HG02588 (cell line): ENCODE measurements around the gene IRAK1.
A peak's percentile ranks its signal among the peaks of the same experiment; 100 is the strongest.

Experiments used
- ATAC-seq: cut with Tn5 transposase; IDR thresholded peaks from one replicate; pipeline ENCODE4 v1.9.1; 2021; ENCODE audit warnings: mild to moderate bottlenecking, moderate library complexity; ENCODE audit not compliant: unreplicated experiment

Gene IRAK1

DNA sequence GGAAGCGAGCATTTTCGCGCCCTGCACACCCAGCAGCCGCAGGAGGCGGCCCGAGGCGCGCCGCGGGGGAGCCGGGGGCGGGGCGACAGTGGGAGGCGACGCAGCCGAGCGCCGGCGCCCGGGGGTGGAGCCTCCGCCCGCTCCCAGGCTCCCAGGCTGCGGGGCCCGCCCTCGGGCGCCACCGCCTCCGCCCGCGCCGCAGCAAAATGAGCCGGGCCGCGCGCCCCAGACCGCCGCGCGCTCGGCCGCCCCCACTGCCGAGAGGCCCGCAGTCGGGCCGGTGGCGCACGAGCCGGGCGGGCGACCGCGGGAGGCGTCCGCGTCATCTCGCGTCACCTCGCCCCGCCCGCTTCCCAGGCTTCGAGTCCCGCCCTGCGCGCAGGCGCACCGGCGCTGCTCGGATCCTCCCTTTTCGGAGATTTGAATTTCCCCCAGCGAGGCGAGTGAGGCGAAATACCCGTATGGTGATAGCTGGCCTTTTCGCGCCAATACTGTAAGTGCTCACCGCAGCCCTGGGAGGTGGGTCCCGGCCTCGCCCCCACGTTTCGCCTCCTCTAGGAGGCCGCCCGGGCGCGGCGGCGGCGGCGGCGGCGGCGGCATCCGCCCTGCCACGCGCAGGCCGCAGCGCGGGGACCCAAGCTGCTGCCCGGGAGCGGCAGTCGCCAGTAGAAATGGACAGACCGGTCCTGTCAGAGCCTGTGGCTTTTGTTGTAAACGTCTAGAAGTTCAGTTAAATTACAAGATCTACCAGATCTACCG is 47.2 kb downstream of the IRAK1 start, which contains the start of gene TMEM187:
Gene TMEM187 (plus strand): TSS at position 387 of the 759 bp plus-strand sequence. CDS start 9,309 bp downstream, outside the sequence.
- peak; percentile 49 for ATAC-seq

GRCh38 chrX:153971450-153972367 is 48.0 kb downstream of the IRAK1 start, which contains the start of gene HCFC1:
Gene HCFC1, minus strand, starts transcription at chrX:153971818. Its CDS starts 978 bp downstream, at chrX:153970840.
- ATAC-seq = peak; percentile 41

DNA sequence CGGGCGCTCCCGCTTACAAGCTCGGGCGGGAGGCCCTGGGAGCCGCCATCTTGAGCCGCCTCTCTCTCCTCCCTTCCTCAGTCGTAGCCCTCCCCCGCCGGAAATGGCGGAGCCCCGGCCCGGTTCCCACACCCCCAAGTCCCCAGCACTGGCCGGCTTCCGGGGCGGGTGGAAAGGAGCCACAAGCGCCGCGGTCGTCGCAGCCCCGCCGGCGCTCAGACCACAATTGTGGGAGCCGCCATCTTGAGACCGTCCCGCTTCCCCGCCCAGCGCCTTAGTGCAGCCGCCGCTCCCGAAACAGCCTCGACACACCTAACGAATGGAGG is 48.6 kb downstream of the IRAK1 start:
- peak; percentile 35 for ATAC-seq

DNA sequence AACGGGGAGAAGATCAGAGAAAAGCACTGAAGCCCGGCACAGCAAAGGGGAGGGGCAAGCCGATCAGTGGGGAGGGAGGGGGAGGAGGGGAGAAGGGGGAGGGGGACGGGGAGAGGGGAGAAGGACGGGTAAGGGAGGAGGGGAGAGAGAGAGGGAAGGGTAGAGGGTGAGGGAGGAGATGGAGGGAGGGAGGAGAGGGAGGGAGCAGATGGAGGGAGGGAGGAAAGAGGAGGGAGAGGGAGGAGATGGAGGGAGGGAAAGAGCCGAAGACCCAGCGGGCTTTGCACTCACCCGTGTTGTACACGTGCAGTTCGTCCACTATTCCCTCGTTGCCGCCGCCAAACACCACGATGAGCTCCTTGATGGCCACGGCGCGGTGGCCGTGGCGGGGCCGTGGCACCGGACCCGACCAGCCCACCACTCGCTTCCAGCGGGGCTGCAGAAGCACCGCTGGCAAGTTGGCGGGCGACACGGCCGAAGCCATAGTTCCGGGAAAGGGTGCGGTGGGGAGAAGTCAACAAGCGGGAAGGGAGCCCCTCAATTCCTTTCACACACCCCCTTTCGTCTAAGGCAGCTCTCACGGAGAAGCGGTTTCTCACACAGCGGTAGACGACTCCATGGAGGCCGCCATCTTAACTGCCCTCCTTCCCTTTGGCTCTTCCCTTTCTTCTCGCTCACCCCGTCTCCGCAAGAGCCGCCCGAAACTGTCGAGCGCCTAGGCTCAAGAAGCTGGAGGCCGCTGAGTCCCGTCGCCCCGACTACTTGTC is 49.2 kb downstream of the IRAK1 start:
- no peak for ATAC-seq

GRCh38 chrX:153969904-153970356 is 49.8 kb downstream of the IRAK1 start:
- ATAC-seq = no peak

DNA sequence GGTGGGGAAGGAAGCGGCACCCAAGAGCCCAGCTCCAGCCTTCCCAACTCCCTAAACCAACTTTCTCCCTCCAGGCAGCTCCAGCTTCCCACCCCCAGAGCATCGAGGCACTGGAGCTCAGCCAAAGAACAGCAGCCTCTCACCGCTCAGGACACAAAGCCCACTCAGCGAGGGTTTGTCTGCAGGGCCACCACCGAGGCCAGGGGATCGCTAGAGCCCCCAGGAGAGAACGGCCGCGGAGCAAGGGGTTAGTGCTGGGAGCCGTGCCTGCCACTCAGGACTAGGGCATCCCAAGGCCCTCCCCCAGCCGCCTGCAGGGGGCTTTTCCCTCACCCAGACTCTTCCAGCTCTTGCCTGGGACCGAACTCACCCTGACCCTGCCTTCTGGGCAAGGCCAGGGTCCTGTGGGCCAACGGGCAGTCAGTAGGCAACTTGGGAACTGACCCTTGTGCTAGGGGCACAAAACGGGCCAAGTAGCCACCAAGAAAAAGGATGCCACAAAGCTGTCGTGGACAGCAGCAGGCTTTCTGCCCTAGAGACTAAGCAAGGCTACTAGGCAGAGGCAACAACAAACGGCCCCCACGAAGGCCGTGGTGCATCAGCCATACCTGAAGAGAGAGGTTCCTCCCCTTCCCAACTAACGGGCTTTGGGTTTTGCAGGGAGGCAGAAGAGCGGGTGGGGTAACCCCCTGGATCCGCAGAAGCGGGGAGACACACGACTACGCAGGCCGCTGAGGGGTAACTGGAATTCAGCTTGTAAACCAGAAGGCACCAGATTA is 50.4 kb downstream of the IRAK1 start:
- no peak for ATAC-seq

- no peak for ATAC-seq
These were observed 51.0 kb downstream of the IRAK1 start for GRCh38 chrX:153968754-153969124.

DNA sequence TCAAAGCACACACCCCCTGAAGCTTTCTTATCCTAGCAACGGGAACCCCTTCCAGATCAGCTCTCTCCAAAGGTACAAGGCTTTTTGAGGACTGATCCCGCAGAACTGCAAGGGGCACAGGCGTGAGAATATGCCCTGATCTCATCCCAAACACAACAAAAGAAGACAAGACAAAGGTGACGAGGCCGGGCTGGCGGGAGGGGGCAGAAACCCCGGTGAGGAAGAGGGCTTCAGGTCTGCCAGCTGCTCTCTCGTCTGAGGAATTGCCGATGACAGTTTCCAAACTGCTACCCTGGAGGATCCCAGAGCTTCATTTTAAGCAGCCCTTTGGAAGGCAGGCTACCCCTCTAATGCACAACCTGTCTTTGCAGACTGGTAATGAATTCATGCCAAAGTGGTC is 51.4 kb downstream of the IRAK1 start:
- no peak for ATAC-seq

DNA sequence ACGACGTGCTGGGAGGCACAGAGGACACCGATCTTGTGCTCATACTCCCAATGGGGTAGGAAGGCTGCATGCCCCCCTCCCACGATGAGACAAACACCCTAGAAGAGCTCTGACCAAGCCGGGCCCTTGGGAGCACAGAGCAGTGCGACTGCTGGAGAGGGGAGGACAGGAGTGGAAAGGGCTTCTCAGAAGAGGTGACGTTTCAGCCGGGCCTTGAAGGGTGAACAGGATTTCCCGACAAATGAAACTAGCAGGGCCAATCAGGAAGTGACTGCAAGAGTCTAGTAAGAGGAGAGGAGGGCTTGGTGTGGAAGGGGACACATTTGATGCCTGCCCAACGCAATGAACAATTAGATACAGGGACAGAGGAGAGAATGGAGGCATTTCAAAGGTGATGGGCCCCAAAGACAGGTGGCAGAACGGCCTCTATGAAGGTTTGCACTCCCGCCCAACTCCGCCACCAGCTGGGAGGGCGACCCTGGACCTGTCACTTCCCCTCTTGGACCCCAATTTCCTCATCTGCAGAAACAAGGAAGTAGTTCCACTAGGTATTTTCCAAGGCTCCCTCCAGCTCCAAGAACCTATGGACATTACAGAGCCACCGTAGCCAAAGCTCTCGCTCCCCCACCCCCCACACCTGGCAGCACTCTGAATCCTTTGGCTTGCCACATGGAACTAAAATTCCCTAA is 52.0 kb downstream of the IRAK1 start:
- ATAC-seq = no peak

DNA sequence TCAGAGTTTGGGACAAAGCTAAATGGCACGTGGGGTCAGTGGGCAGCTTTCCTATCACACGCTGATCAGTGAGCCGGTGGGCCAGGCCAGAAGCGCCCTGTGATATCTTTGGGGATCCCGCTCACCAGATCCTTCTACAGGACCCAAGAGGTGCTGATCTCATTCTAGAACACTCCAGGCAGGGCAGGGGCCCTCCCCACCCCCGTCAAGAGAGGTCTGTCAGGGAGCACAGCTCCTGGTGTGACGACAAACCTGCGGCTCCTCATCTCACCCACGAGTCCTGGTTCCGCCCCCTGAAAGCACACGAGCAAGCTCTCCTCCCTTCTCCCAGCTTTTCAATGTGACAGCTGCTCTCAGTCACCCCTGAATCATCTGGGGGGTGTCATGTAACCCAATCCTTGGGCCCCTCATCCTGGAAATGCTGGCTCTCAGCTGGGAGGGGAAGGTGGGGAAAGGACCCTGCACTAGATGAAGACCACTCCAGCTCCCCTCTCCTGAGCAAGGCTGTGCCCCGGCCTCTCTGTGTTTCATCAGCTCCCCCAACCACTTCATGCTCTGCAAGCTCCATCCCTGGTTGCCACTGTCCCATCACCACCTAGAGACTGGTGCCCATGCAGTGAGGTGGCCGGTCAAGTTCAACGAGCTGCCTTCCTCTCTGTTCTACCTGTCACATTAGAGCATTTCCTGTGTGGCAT is 52.7 kb downstream of the IRAK1 start:
- no peak for ATAC-seq

- no peak for ATAC-seq
These were observed 53.4 kb downstream of the IRAK1 start for GRCh38 chrX:153966283-153966688.

DNA sequence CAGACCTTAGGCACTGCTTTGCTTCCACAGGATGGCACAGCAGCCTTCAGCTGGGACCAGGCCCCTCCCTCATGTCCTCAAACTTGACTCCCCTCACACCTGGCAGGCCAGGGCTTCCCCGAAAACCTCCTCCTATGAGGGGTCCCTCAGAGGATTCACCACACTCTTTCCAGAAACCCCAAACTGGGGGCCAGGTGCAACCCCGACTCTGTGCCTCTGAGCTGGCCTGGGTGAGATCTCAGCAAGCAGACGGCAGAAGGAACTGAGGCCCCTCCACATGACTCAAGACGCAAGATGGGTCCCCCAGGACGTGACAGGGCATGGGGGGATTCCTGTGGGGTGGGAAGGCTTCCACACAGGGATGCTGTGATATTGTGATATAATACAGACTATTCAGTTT is 54.3 kb downstream of the IRAK1 start:
- ATAC-seq = no peak

- ATAC-seq = no peak
These were observed 55.6 kb downstream of the IRAK1 start for GRCh38 chrX:153964105-153964504.

- ATAC-seq = no peak
These were observed 56.2 kb downstream of the IRAK1 start for GRCh38 chrX:153963546-153963945.

GRCh38 chrX:153961292-153961691 is 58.4 kb downstream of the IRAK1 start:
- no peak for ATAC-seq

DNA sequence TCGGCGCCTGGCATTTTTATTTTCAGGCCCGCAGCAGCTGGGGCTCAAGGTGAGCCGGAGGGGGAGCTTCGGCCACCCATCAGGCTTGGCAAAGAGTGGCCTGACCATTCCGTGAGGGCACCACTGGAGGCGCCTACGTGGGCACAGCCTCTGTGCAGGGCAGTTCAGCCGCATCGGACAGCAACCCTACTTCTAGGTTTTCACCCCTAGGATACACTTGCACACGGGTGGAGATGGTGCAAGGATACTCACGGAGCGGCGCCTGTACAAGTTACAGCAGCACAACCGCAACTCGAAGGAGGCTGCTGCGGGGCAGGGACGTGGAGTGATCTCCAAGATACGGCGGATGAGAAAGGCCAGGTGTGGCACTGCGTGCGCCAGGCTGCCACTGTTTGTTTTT is 58.9 kb downstream of the IRAK1 start:
- ATAC-seq = no peak
